SK-N-SH treated with all-trans-retinoic acid at 6 μM for 48 hours (cell line): ENCODE measurements around the gene EEF1AKMT3.

Experiments
- ARNTL ChIP-seq: fragments of 450-650 bp; formaldehyde crosslinking; IDR thresholded peaks from 2 replicates; pipeline ENCODE4 v1.5.0; 2020; ENCODE audit warnings: low read depth, mild to moderate bottlenecking, moderate library complexity, borderline replicate concordance
- OSR1 ChIP-seq: fragments of 250-450 bp; sonication (Bioruptor Pico); IDR thresholded peaks from 2 replicates; pipeline ENCODE4 v1.8.0; 2022; ENCODE audit warnings: moderate library complexity, mild to moderate bottlenecking, inconsistent platforms
- RARB ChIP-seq: fragments of 250-450 bp; sonication (Bioruptor Pico); IDR thresholded peaks from 2 replicates; pipeline ENCODE4 v1.8.0; 2021; ENCODE audit warnings: mild to moderate bottlenecking, moderate library complexity
- ZFP30 ChIP-seq: fragments of 450-650 bp; formaldehyde crosslinking; IDR thresholded peaks from 2 replicates; pipeline ENCODE4 v1.5.0; 2022; ENCODE audit warnings: mild to moderate bottlenecking, moderate library complexity
- ZNF70 ChIP-seq: fragments of 450-650 bp; formaldehyde crosslinking; IDR thresholded peaks from 2 replicates; pipeline ENCODE4 v1.5.0; 2020; ENCODE audit warnings: mild to moderate bottlenecking, moderate library complexity
- TF ChIP-seq, protein P1 (sequence below): fragments of 250-450 bp; sonication (Bioruptor Pico); IDR thresholded peaks from 2 replicates; pipeline ENCODE4 v1.8.0; 2020; ENCODE audit warnings: mild to moderate bottlenecking, moderate library complexity, borderline replicate concordance
- TF ChIP-seq, protein P2 (sequence below): fragments of 250-450 bp; sonication (Bioruptor Pico); IDR thresholded peaks from 2 replicates; pipeline ENCODE4 v1.5.1; 2021; ENCODE audit warnings: mild to moderate bottlenecking, moderate library complexity
- TF ChIP-seq, protein P3 (sequence below): fragments of 250-450 bp; sonication (Bioruptor Pico); IDR thresholded peaks from 2 replicates; pipeline ENCODE4 v1.5.1; 2020; ENCODE audit warnings: low read depth, mild to moderate bottlenecking, moderate library complexity

DNA sequence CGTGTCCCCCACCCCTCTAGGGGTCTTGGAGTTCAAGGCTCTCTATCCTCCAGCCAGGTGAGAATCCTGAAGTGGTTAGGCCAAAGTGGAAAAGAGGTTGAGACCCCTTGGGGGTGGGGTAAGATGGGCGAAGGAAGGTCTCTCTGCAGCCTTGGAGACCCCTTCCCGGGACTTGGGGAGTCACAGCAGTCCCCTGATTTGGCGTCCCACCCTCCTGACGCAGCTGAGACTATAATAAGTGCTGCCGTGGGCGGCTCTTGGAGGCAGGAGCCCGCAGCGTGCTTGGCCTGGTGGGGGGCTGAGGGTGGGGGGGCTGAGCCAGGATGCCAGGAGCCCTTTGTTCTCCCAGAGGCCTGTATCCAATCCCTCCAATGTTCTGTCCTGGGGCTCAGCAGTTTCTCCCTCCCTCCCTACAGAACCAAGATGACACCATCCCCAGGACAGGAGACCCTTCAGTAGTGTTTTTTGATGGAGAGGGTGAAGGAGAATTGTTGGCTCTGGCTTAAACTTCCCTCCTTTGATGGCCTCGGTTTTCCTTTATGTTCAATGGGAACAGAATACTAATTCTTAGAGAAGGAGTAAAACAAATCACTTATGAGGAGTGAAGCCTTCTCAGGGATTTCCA lies 32.4 kb upstream of the EEF1AKMT3 start:
- TF ChIP-seq, protein P1, sequence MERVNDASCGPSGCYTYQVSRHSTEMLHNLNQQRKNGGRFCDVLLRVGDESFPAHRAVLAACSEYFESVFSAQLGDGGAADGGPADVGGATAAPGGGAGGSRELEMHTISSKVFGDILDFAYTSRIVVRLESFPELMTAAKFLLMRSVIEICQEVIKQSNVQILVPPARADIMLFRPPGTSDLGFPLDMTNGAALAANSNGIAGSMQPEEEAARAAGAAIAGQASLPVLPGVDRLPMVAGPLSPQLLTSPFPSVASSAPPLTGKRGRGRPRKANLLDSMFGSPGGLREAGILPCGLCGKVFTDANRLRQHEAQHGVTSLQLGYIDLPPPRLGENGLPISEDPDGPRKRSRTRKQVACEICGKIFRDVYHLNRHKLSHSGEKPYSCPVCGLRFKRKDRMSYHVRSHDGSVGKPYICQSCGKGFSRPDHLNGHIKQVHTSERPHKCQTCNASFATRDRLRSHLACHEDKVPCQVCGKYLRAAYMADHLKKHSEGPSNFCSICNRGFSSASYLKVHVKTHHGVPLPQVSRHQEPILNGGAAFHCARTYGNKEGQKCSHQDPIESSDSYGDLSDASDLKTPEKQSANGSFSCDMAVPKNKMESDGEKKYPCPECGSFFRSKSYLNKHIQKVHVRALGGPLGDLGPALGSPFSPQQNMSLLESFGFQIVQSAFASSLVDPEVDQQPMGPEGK (CRISPR knock-in tag): no peak
- TF ChIP-seq OSR1 (CRISPR knock-in tag) (no peak), ARNTL (CRISPR knock-in tag) (no peak), ZNF70 (CRISPR knock-in tag) (no peak), RARB (CRISPR knock-in tag) (no peak), ZFP30 (no peak)
- TF ChIP-seq, protein P2, sequence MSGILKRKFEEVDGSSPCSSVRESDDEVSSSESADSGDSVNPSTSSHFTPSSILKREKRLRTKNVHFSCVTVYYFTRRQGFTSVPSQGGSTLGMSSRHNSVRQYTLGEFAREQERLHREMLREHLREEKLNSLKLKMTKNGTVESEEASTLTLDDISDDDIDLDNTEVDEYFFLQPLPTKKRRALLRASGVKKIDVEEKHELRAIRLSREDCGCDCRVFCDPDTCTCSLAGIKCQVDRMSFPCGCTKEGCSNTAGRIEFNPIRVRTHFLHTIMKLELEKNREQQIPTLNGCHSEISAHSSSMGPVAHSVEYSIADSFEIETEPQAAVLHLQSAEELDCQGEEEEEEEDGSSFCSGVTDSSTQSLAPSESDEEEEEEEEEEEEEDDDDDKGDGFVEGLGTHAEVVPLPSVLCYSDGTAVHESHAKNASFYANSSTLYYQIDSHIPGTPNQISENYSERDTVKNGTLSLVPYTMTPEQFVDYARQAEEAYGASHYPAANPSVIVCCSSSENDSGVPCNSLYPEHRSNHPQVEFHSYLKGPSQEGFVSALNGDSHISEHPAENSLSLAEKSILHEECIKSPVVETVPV (CRISPR knock-in tag): no peak
- TF ChIP-seq, protein P3, sequence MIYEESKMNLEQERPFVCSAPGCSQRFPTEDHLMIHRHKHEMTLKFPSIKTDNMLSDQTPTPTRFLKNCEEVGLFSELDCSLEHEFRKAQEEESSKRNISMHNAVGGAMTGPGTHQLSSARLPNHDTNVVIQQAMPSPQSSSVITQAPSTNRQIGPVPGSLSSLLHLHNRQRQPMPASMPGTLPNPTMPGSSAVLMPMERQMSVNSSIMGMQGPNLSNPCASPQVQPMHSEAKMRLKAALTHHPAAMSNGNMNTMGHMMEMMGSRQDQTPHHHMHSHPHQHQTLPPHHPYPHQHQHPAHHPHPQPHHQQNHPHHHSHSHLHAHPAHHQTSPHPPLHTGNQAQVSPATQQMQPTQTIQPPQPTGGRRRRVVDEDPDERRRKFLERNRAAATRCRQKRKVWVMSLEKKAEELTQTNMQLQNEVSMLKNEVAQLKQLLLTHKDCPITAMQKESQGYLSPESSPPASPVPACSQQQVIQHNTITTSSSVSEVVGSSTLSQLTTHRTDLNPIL: no peak
